GM15510 (cell line): ENCODE data around the gene SLC45A1.

Experiments used
- POLR2A ChIP-seq: IDR thresholded peaks from 3 replicates; pipeline ENCODE4 v1.6.1; 2011; ENCODE audit warnings: borderline replicate concordance; ENCODE audit not compliant: insufficient read length; ENCODE audit errors: extremely low read depth

SLC45A1 gene

GRCh38 chr1:8374356-8374755, 56.4 kb downstream of the SLC45A1 start:
- no peak for TF ChIP-seq POLR2A

- TF ChIP-seq POLR2A = no peak
These were observed 56.9 kb downstream of the SLC45A1 start for GRCh38 chr1:8374812-8375211.

GRCh38 chr1:8376358-8376840, 58.5 kb downstream of the SLC45A1 start:
- no peak for TF ChIP-seq POLR2A

GRCh38 chr1:8377271-8377981, 59.5 kb downstream of the SLC45A1 start:
- TF ChIP-seq POLR2A = no peak

GRCh38 chr1:8378178-8378577, 60.3 kb downstream of the SLC45A1 start:
- TF ChIP-seq POLR2A = no peak

GRCh38 chr1:8378981-8379470, 61.1 kb downstream of the SLC45A1 start:
- no peak for TF ChIP-seq POLR2A

GRCh38 chr1:8379513-8380186, 61.7 kb downstream of the SLC45A1 start:
- no peak for TF ChIP-seq POLR2A

- TF ChIP-seq POLR2A = no peak
These were observed 63.7 kb downstream of the SLC45A1 start for GRCh38 chr1:8381618-8382017.

- TF ChIP-seq POLR2A = no peak
These were observed 64.2 kb downstream of the SLC45A1 start for GRCh38 chr1:8382051-8382505.

- no peak for TF ChIP-seq POLR2A
These were observed 64.9 kb downstream of the SLC45A1 start for GRCh38 chr1:8382608-8383505.

- no peak for TF ChIP-seq POLR2A
These were observed 66.2 kb downstream of the SLC45A1 start for GRCh38 chr1:8384088-8384487.

- no peak for TF ChIP-seq POLR2A
These were observed 66.7 kb downstream of the SLC45A1 start for GRCh38 chr1:8384577-8384976.

GRCh38 chr1:8386247-8386646, 68.3 kb downstream of the SLC45A1 start:
- no peak for TF ChIP-seq POLR2A

GRCh38 chr1:8388732-8389562, 71.0 kb downstream of the SLC45A1 start:
- TF ChIP-seq POLR2A = no peak

GRCh38 chr1:8389958-8390535, 72.1 kb downstream of the SLC45A1 start:
- no peak for TF ChIP-seq POLR2A

GRCh38 chr1:8390707-8391106, 72.8 kb downstream of the SLC45A1 start:
- TF ChIP-seq POLR2A = no peak
